HepG2 (cell line): ENCODE measurements around the gene SLC38A3. TPM values are rescaled to one million over a fixed set of nuclear protein-coding genes. Genes with fewer than 3 reads are reported as not detected.

Experiments used
- AGO2 ChIP-seq: fragments of 200-400 bp; formaldehyde crosslinking; optimal IDR thresholded peaks from 2 replicates; pipeline ENCODE3; 2017; ENCODE audit warnings: mild to moderate bottlenecking, low read depth, low read length, moderate library complexity
- CHD4 ChIP-seq: fragments of 200-600 bp; sonication (generic); IDR thresholded peaks from 2 replicates; pipeline ENCODE4 v1.7.0; 2017; ENCODE audit warnings: mild to moderate bottlenecking, low read length, borderline replicate concordance
- DMTF1 ChIP-seq: sonication (generic); formaldehyde crosslinking; IDR thresholded peaks from 2 replicates; pipeline ENCODE4 v1.4.0; 2020; ENCODE audit warnings: mild to moderate bottlenecking, missing genetic modification reagents
- DRAP1 ChIP-seq: IDR thresholded peaks from 2 replicates; pipeline ENCODE4 v1.6.1; 2016; ENCODE audit warnings: missing genetic modification reagents, missing compliant biosample characterization
- DZIP1 ChIP-seq: sonication (generic); formaldehyde crosslinking; IDR thresholded peaks from 2 replicates; pipeline ENCODE4 v1.5.0; 2020; ENCODE audit warnings: mild to moderate bottlenecking, missing genetic modification reagents
- EP300 ChIP-seq, 3 experiments: sonication (generic) in 1 of 3; formaldehyde crosslinking in 1 of 3; IDR thresholded peaks; 2 replicates each; pipeline versions ENCODE4 v1.5.1 to v1.6.1; 2011 to 2020; ENCODE audit warnings: low read depth in 2 of 3, low read length in 2 of 3, borderline replicate concordance in 1 of 3, improper control_type of control experiment in 1 of 3, mild to moderate bottlenecking in 1 of 3, missing genetic modification reagents in 1 of 3, moderate library complexity in 1 of 3
- GTF2F1 ChIP-seq: fragments of 150-350 bp; IDR thresholded peaks from 2 replicates; pipeline ENCODE4 v1.6.1; 2014; ENCODE audit warnings: low read length
- IKZF1 ChIP-seq: fragments of 450-650 bp; IDR thresholded peaks from 2 replicates; pipeline ENCODE4 v1.7.1; 2016
- NCOA1 ChIP-seq: sonication (generic); formaldehyde crosslinking; IDR thresholded peaks from 2 replicates; pipeline ENCODE4 v1.9.0; 2021; ENCODE audit warnings: missing genetic modification reagents
- NFKB2 ChIP-seq: sonication (generic); formaldehyde crosslinking; IDR thresholded peaks from 2 replicates; pipeline ENCODE4 v1.4.0; 2020; ENCODE audit warnings: missing genetic modification reagents, borderline replicate concordance
- TFE3 ChIP-seq: IDR thresholded peaks from 2 replicates; pipeline ENCODE4 v1.6.1; 2016
- TIGD3 ChIP-seq: sonication (generic); formaldehyde crosslinking; IDR thresholded peaks from 2 replicates; pipeline ENCODE4 v1.5.1; 2020; ENCODE audit warnings: mild to moderate bottlenecking, missing genetic modification reagents, borderline replicate concordance
- TRIM24 ChIP-seq: sonication (generic); formaldehyde crosslinking; IDR thresholded peaks from 2 replicates; pipeline ENCODE4 v1.8.0; 2022; ENCODE audit warnings: mild to moderate bottlenecking, missing genetic modification reagents
- U2AF2 ChIP-seq: fragments of 200-400 bp; formaldehyde crosslinking; IDR thresholded peaks from 2 replicates; pipeline ENCODE4 v1.6.1; 2017; ENCODE audit warnings: low read depth, mild to moderate bottlenecking, low read length
- ZBTB8A ChIP-seq: sonication (generic); formaldehyde crosslinking; IDR thresholded peaks from 2 replicates; pipeline ENCODE4 v1.4.0; 2020; ENCODE audit warnings: mild to moderate bottlenecking, low read depth, missing genetic modification reagents, borderline replicate concordance
- ZMAT3 ChIP-seq: sonication (generic); formaldehyde crosslinking; conservative IDR thresholded peaks from 2 replicates; pipeline ENCODE4 v1.7.0; 2021; ENCODE audit warnings: missing genetic modification reagents
- ZMYM3 ChIP-seq: sonication (generic); formaldehyde crosslinking; IDR thresholded peaks from 2 replicates; pipeline ENCODE4 v1.5.1; 2020; ENCODE audit warnings: mild to moderate bottlenecking, missing genetic modification reagents
- ZNF451 ChIP-seq: sonication (generic); formaldehyde crosslinking; IDR thresholded peaks from 2 replicates; pipeline ENCODE4 v1.5.0; 2020; ENCODE audit warnings: mild to moderate bottlenecking, missing genetic modification reagents
- ZNF775 ChIP-seq: sonication (generic); formaldehyde crosslinking; IDR thresholded peaks from 2 replicates; pipeline ENCODE4 v1.4.0; 2020; ENCODE audit warnings: missing genetic modification reagents, mild to moderate bottlenecking, moderate library complexity, borderline replicate concordance
- ZNF777 ChIP-seq: sonication (generic); formaldehyde crosslinking; IDR thresholded peaks from 2 replicates; pipeline ENCODE4 v1.4.0; 2020; ENCODE audit warnings: missing genetic modification reagents
- ZNF788 ChIP-seq: sonication (generic); formaldehyde crosslinking; IDR thresholded peaks from 2 replicates; pipeline ENCODE4 v1.5.0; 2020; ENCODE audit warnings: mild to moderate bottlenecking, missing genetic modification reagents, borderline replicate concordance
- polyA plus RNA-seq, 8 experiments: library from polyadenylated mRNA; depleted of rRNA in 3 of 8; stranded (reverse) in 7 of 8; unstranded in 1 of 8; fragments of >200 nt; fragmentation: Illumina TruSeq in 4 of 8; extraction: Trizol in 4 of 8; gene quantifications; 2 replicates each; pipeline versions ENCODE4 v1.2.1 to v1.2.3, GENCODE V29; 2011 to 2016; ENCODE audit warnings: low read depth in 4 of 8, missing spikeins in 1 of 8, mixed read lengths in 1 of 8; ENCODE audit not compliant: insufficient read depth in 1 of 8
- total RNA-seq, 5 experiments: library from RNA; depleted of rRNA; stranded (reverse); fragments of >200 nt; fragmentation: Illumina TruSeq; extraction: Trizol; gene quantifications; 2 replicates each; pipeline ENCODE4 v1.2.3, GENCODE V29; 2016; ENCODE audit warnings: low read depth in 1 of 5

SLC38A3 gene
- total and polyA plus RNA-seq, 2 of the 13 experiments (the other 11 are each of a cell fraction or from before 2014, with no cell fraction given), result 29.8 to 164 TPM

GRCh38 chr3:50171540-50172301, 33.4 kb upstream of the SLC38A3 start (continued):
- peak; percentile 84; the same call in 1 of the 2 replicates for TF ChIP-seq TRIM24 (CRISPR knock-in tag)
- TF ChIP-seq ZNF451, result peak; percentile 92
- peak; percentile 87; the same call in 1 of the 2 replicates for TF ChIP-seq CHD4
- no peak for TF ChIP-seq U2AF2
- TF ChIP-seq NFKB2 (CRISPR knock-in tag), result no peak; the same call in 1 of the 2 replicates
- peak; percentile 82 for TF ChIP-seq TFE3 (CRISPR knock-in tag)
- no peak for TF ChIP-seq ZNF777 (CRISPR knock-in tag)
- TF ChIP-seq ZBTB8A, result no peak
- TF ChIP-seq ZNF788, result peak; percentile 99
- TF ChIP-seq EP300 (IDR thresholded peaks at IDR 0.05; ENCODE audit: low read depth in 2 of 2, low read length in 2 of 2), result peak; percentile 91 to 96
- peak; percentile 99 for TF ChIP-seq EP300 (CRISPR knock-in tag; IDR thresholded peaks at IDR 0.05; ENCODE audit: borderline replicate concordance)
- no peak for TF ChIP-seq IKZF1
- peak; percentile 95 for TF ChIP-seq ZMYM3 (CRISPR knock-in tag)
- 0 out of 2 replicates have a peak, but pooled peaks have one; percentile 47 for TF ChIP-seq ZNF775 (CRISPR knock-in tag)
- no peak for TF ChIP-seq GTF2F1
- no peak for TF ChIP-seq AGO2
- TF ChIP-seq ZMAT3, result peak; percentile 95
- no peak for TF ChIP-seq DZIP1
- no peak for TF ChIP-seq DMTF1 (CRISPR knock-in tag)
- TF ChIP-seq DRAP1 (CRISPR knock-in tag), result peak; percentile 69
- TF ChIP-seq TIGD3 (CRISPR knock-in tag), result no peak
- peak; percentile 82 for TF ChIP-seq NCOA1 (CRISPR knock-in tag)
